ENCODE data around the gene CENATAC. TPM values are rescaled to one million over a fixed set of nuclear protein-coding genes. Genes with fewer than 3 reads are reported as not detected.
"Not testable (repeated sequence)": the region's sequence is repeated elsewhere in the genome, so short reads cannot be mapped to it uniquely, and the experiment has no call there.

The CENATAC gene
- polyA plus RNA-seq = 35.0 TPM
- long read RNA-seq, donor 1, partial matches to known transcripts = 2,767 of 2,941 reads
- long read RNA-seq, donor 1, other reads (novel, unspliced or antisense) = 173 of 2,941 reads
- long read RNA-seq, donor 2, partial matches to known transcripts = 7,303 of 7,749 reads
- long read RNA-seq, donor 2, other reads (novel, unspliced or antisense) = 445 of 7,749 reads
- long read RNA-seq, donor 3 = 0 reads
- long read RNA-seq, donor 4 = 0 reads
- long read RNA-seq, donor 5, partial matches to known transcripts = 0 of 3 reads
- long read RNA-seq, donor 5, other reads (novel, unspliced or antisense) = 0 of 3 reads
- long read RNA-seq, donor 6, partial matches to known transcripts = 6,559 of 6,814 reads
- long read RNA-seq, donor 6, other reads (novel, unspliced or antisense) = 252 of 6,814 reads
- long read RNA-seq, donor 7, partial matches to known transcripts = 5 of 5 reads
- long read RNA-seq, donor 7, other reads (novel, unspliced or antisense) = 0 of 5 reads
- long read RNA-seq, donor 8, partial matches to known transcripts = 7,066 of 7,326 reads
- long read RNA-seq, donor 8, other reads (novel, unspliced or antisense) = 258 of 7,326 reads
- long read RNA-seq, donor 9, partial matches to known transcripts = 6,351 of 6,607 reads
- long read RNA-seq, donor 9, other reads (novel, unspliced or antisense) = 256 of 6,607 reads
- long read RNA-seq, donor 10, partial matches to known transcripts = 6,570 of 6,917 reads
- long read RNA-seq, donor 10, other reads (novel, unspliced or antisense) = 344 of 6,917 reads
- long read RNA-seq, donor 11 = 0 reads

DNA sequence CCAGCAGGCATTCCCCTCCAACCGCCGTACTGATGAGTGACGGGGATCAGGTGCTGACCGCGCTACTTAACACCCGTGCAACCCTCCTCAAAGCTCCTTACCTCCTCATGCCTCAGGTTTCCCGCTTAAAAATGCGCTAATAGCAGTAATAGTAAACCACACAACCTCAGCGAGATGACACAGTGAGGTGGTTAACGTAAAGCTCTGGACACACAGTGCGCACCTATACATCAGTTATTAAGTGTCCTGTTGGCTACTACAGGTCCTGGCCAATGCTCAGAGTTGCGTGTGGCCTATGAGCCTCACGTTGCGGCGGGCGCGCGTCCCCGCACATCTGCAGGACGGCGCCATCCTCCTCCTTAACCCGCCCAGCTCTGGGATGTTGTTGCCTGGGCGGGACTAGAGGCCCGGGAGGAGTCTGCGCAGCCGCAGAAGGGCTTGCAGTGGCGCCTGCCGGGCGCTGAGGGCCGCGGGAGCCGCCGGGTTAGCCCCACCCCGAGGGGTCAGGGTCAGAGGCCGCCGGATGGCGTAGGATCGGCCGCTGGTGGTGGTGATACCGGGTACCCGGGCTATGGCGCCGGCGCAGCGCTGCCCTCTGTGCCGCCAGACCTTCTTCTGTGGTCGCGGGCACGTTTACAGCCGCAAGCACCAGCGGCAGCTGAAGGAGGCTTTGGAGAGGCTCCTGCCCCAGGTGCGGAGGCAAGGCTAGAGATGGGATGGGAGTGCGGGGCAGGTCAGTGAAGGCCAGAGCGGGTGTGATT is at the start of gene CENATAC:
CENATAC (plus strand) TSS at position 512 of the 761 bp plus-strand sequence; CDS start at position 572, 60 bp downstream.
- peaks cover 17% of the 10 kb centered on the region for H3K36me3 ChIP-seq (ENCODE audit: control insufficient read depth, insufficient read depth, low read length)
- no peaks in the 10 kb centered on the region for H3K9me3 ChIP-seq (ENCODE audit: control insufficient read depth, low read depth, low read length)
- WGBS (ENCODE audit: insufficient coverage, low lambda C conversion rate) = no CpG with 5 or more reads among the region's 54 CpGs
- peak within 1 kb of the TSS; percentile 89 for H3K4me3 ChIP-seq (ENCODE audit: low read length)
- DNase-seq = peak; percentile 92 to 93
- H3K27ac ChIP-seq (ENCODE audit: low read length) = peak within 1 kb of the TSS; percentile 73
- H3K4me1 ChIP-seq (ENCODE audit: control insufficient read depth, insufficient read depth, low read length) = peaks cover 4% of the 10 kb centered on the region
- H3K27me3 ChIP-seq (ENCODE audit: control insufficient read depth, insufficient read depth, low read length) = no peaks in the 10 kb centered on the region

GRCh38 chr11:118953265-118953664 is 44.7 kb upstream of the CENATAC start:
- WGBS (ENCODE audit: insufficient coverage, low lambda C conversion rate) = no CpG with 5 or more reads among the region's 6 CpGs
- Histone ChIP-seq H3K27ac (ENCODE audit: low read length) (no peak overlapping the region), H3K4me1 (ENCODE audit: control insufficient read depth, insufficient read depth, low read length) (no peaks in the 10 kb centered on the region), H3K27me3 (ENCODE audit: control insufficient read depth, insufficient read depth, low read length) (peaks cover 8% of the 10 kb centered on the region), H3K9me3 (ENCODE audit: control insufficient read depth, low read depth, low read length) (no peaks in the 10 kb centered on the region), H3K4me3 (ENCODE audit: low read length) (no peak overlapping the region), H3K36me3 (ENCODE audit: control insufficient read depth, insufficient read depth, low read length) (no peaks in the 10 kb centered on the region)
- peak; percentile 33 to 43 for DNase-seq

DNA sequence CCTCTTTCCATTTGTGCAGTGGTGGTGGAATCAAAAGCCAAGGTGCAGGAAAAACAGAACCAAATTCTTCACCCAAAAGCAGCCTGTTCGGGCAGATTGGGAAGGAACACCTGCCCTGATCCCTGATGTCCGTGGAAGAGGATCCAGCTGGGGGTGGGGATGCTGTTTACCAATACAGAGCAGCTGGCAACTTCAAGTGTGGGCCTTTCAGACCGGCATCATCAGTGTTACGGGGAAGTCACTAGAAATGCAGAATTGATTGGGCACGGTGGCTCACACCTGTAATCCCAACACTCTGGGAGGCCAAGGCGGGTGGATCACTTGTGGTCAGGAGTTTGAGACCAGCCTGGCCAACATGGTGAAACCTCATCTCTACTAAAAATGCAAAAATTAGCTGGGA is 44.0 kb upstream of the CENATAC start:
- no CpG with 5 or more reads among the region's 6 CpGs for WGBS (ENCODE audit: insufficient coverage, low lambda C conversion rate)

GRCh38 chr11:118956094-118956846 is 41.7 kb upstream of the CENATAC start, which contains the start of gene UPK2:
Gene UPK2, plus strand, starts transcription at chr11:118956298. Its CDS starts 53 bp downstream, at chr11:118956351.
- peak; percentile 66 to 78 for DNase-seq
- no peaks in the 10 kb centered on the region for H3K36me3 ChIP-seq (ENCODE audit: control insufficient read depth, insufficient read depth, low read length)
- no peak within 1 kb of the TSS for H3K4me3 ChIP-seq (ENCODE audit: low read length)
- H3K27ac ChIP-seq (ENCODE audit: low read length) = no peak within 1 kb of the TSS
- no CpG with 5 or more reads among the region's 7 CpGs for WGBS (ENCODE audit: insufficient coverage, low lambda C conversion rate)
- no peaks in the 10 kb centered on the region for H3K4me1 ChIP-seq (ENCODE audit: control insufficient read depth, insufficient read depth, low read length)
- peaks cover 8% of the 10 kb centered on the region for H3K27me3 ChIP-seq (ENCODE audit: control insufficient read depth, insufficient read depth, low read length)
- H3K9me3 ChIP-seq (ENCODE audit: control insufficient read depth, low read depth, low read length) = no peaks in the 10 kb centered on the region

More for the DNA sequence above, 44.0 kb upstream of the CENATAC start:
- not testable (repeated sequence) for H3K36me3 ChIP-seq (ENCODE audit: control insufficient read depth, insufficient read depth, low read length); H3K4me1 ChIP-seq (ENCODE audit: control insufficient read depth, insufficient read depth, low read length); H3K9me3 ChIP-seq (ENCODE audit: control insufficient read depth, low read depth, low read length); DNase-seq; H3K27me3 ChIP-seq (ENCODE audit: control insufficient read depth, insufficient read depth, low read length); H3K4me3 ChIP-seq (ENCODE audit: low read length)
- H3K27ac ChIP-seq (ENCODE audit: low read length) = peak overlapping the region; percentile 23

DNA sequence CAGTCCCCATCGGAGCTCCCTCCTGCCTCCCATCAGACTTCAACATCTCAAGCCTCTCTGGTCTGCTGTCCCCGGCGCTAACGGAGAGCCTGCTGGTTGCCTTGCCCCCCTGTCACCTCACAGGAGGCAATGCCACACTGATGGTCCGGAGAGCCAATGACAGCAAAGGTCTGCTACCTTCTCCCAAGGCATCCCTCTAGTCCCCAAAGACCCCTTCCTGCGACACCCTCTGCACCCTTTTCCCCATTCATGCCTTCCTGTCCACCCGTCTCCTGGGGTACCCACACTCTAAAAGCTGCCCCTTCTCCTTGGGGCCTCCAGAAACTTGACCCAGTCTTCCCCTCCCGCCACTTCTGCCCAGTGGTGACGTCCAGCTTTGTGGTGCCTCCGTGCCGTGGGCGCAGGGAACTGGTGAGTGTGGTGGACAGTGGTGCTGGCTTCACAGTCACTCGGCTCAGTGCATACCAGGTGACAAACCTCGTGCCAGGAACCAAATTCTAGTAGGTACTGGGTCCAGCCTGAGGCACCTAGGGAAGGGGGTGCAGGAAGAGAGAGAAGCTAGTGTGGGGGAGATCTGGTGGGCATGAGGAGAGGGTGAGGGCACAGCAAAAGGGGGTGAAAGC is 41.0 kb upstream of the CENATAC start:
- peaks cover 8% of the 10 kb centered on the region for H3K27me3 ChIP-seq (ENCODE audit: control insufficient read depth, insufficient read depth, low read length)
- no peaks in the 10 kb centered on the region for H3K9me3 ChIP-seq (ENCODE audit: control insufficient read depth, low read depth, low read length)
- WGBS (ENCODE audit: insufficient coverage, low lambda C conversion rate) = no CpG with 5 or more reads among the region's 14 CpGs
- no peaks in the 10 kb centered on the region for H3K4me1 ChIP-seq (ENCODE audit: control insufficient read depth, insufficient read depth, low read length)
- no peak overlapping the region for H3K4me3 ChIP-seq (ENCODE audit: low read length)
- DNase-seq = no peak
- H3K27ac ChIP-seq (ENCODE audit: low read length) = no peak overlapping the region
- H3K36me3 ChIP-seq (ENCODE audit: control insufficient read depth, insufficient read depth, low read length) = no peaks in the 10 kb centered on the region

GRCh38 chr11:118957549-118957948 is 40.4 kb upstream of the CENATAC start:
- WGBS (ENCODE audit: insufficient coverage, low lambda C conversion rate) = no CpG with 5 or more reads among the region's 11 CpGs
- Histone ChIP-seq H3K27me3 (ENCODE audit: control insufficient read depth, insufficient read depth, low read length) (peaks cover 8% of the 10 kb centered on the region), H3K4me3 (ENCODE audit: low read length) (no peak overlapping the region), H3K36me3 (ENCODE audit: control insufficient read depth, insufficient read depth, low read length) (no peaks in the 10 kb centered on the region), H3K9me3 (ENCODE audit: control insufficient read depth, low read depth, low read length) (no peaks in the 10 kb centered on the region), H3K27ac (ENCODE audit: low read length) (no peak overlapping the region), H3K4me1 (ENCODE audit: control insufficient read depth, insufficient read depth, low read length) (no peaks in the 10 kb centered on the region)
- DNase-seq = no peak

GRCh38 chr11:118957968-118958367 is 40.0 kb upstream of the CENATAC start:
- Histone ChIP-seq H3K27ac (ENCODE audit: low read length) (no peak overlapping the region), H3K27me3 (ENCODE audit: control insufficient read depth, insufficient read depth, low read length) (peaks cover 8% of the 10 kb centered on the region), H3K36me3 (ENCODE audit: control insufficient read depth, insufficient read depth, low read length) (no peaks in the 10 kb centered on the region), H3K4me1 (ENCODE audit: control insufficient read depth, insufficient read depth, low read length) (no peaks in the 10 kb centered on the region), H3K9me3 (ENCODE audit: control insufficient read depth, low read depth, low read length) (no peaks in the 10 kb centered on the region), H3K4me3 (ENCODE audit: low read length) (no peak overlapping the region)
- no CpG with 5 or more reads among the region's 8 CpGs for WGBS (ENCODE audit: insufficient coverage, low lambda C conversion rate)
- DNase-seq = no peak

DNA sequence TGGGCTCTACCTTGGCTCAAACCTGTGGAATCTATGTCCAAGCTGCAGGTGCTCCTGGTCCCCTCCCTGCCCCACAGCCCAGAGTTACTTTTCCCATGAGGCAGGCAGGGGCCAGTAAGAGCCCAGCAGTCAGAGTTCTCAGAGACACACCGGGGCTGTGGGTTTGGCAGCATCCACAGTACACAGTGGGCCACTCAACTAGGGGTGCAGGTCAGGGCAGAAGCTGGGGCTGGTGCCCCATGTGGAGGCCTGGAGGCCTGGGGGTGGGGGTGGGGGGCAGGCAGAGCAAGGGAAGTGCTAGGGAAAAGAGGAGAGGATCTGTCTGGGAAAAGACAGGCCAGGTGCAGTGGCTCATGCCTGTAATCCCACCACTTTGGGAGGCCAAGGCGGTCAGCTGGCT is 39.4 kb upstream of the CENATAC start:
- Histone ChIP-seq H3K9me3 (ENCODE audit: control insufficient read depth, low read depth, low read length) (no peaks in the 10 kb centered on the region), H3K4me3 (ENCODE audit: low read length) (no peak overlapping the region), H3K36me3 (ENCODE audit: control insufficient read depth, insufficient read depth, low read length) (no peaks in the 10 kb centered on the region), H3K27me3 (ENCODE audit: control insufficient read depth, insufficient read depth, low read length) (peaks cover 4% of the 10 kb centered on the region), H3K27ac (ENCODE audit: low read length) (no peak overlapping the region), H3K4me1 (ENCODE audit: control insufficient read depth, insufficient read depth, low read length) (no peaks in the 10 kb centered on the region)
- no CpG with 5 or more reads among the region's 2 CpGs for WGBS (ENCODE audit: insufficient coverage, low lambda C conversion rate)
- no peak for DNase-seq

- H3K27ac ChIP-seq (ENCODE audit: low read length) = no peak overlapping the region
- WGBS (ENCODE audit: insufficient coverage, low lambda C conversion rate) = no CpG with 5 or more reads among the region's 5 CpGs
- no peaks in the 10 kb centered on the region for H3K4me1 ChIP-seq (ENCODE audit: control insufficient read depth, insufficient read depth, low read length)
- H3K36me3 ChIP-seq (ENCODE audit: control insufficient read depth, insufficient read depth, low read length) = no peaks in the 10 kb centered on the region
- no peaks in the 10 kb centered on the region for H3K9me3 ChIP-seq (ENCODE audit: control insufficient read depth, low read depth, low read length)
- DNase-seq = no peak
- H3K4me3 ChIP-seq (ENCODE audit: low read length) = no peak overlapping the region
- no peaks in the 10 kb centered on the region for H3K27me3 ChIP-seq (ENCODE audit: control insufficient read depth, insufficient read depth, low read length)
Measured at GRCh38 chr11:118961189-118961588, 36.7 kb upstream of the CENATAC start.

All from large intestine (tissue), 12 donors.